Stimulated activated naive CD4-positive, alpha-beta T cell (primary cell): Measurements from ENCODE around the gene KSR2.
"Not testable (repeated sequence)": the region's sequence is repeated elsewhere in the genome, so short reads cannot be mapped to it uniquely, and the experiment has no call there.

Source experiments
- DNase-seq, 6 experiments: peaks; one replicate each; lab custom pipeline; 2025; lab: John Stamatoyannopoulos, UW

Gene KSR2

DNA sequence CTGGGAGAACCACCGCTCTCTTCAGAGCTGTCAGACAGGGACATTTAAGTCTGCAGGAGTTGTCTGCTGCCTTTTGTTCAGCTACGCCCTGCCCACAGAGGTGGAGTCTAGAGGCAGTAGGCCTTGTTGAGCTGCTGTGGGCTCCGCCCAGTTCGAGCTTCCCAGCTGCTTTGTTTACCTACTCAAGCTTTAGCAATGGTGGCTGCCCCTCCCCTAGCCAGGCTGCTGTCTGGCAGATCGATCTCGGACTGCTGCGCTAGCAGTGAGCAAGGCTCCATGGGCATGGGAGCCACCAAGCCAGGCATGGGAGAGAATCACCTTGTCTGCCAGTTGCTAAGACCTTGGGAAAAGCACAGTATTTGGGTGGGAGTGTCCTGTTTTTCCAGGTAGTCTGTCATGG is 340.1 kb downstream of the KSR2 start:
- DNase-seq, result not testable (repeated sequence)

DNA sequence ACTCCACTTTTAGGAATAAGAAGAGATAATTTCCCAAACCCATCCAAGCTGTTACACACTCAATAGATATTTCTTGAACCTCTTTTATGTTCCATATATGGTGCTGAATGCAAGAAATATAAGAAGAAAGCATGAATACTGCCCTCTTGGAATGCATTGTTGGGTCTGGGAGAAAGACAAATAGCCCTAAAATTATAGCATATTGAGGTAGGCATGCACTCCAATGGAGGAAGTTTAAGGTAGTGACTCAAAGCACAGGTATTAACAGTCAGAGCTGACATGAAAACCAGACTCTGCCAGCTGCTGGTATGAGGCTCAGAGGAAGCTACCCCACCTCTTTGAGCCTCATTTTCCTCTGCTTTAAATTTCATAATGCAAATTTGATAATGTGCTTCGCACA is 346.0 kb downstream of the KSR2 start:
- DNase-seq, result no peak

DNA sequence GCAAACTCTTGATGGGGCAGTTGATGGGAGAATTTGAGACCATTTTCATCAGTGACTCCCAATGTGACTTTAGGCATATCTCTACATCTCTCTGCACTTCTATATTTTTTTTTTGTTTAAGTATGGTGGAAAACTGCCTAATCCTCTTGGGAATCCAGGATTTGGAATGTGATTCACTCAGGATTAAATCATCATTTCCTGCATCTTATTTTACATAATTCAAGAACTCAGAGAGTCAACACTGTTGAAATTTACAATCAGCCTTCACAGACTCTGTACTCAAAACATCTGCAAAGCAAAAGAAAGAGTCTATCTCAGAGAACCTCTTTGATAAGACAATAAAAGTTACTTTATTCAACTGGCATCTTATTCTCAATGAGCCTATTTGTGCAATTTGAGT is 346.7 kb downstream of the KSR2 start:
- no peak for DNase-seq

DNA sequence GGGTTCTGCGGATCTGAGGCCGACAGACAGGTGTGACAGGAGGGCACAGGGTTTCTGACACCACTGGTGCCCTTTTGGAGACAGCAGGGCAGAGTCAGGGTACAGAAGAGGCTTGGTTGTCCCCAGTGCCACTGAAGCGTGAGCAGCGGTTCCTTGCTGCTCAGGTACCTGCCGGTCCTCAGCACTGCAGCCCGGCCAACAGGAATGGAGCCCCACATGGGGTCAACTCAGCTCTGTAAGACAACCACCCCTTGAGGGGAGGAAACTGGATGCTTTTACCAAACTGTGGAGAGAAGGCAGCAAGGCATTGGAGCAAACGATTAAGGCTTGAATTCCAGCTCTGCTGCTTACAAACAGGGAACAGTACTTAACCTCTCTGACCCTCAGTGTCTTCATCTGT is 361.0 kb downstream of the KSR2 start:
- DNase-seq, result no peak

DNA sequence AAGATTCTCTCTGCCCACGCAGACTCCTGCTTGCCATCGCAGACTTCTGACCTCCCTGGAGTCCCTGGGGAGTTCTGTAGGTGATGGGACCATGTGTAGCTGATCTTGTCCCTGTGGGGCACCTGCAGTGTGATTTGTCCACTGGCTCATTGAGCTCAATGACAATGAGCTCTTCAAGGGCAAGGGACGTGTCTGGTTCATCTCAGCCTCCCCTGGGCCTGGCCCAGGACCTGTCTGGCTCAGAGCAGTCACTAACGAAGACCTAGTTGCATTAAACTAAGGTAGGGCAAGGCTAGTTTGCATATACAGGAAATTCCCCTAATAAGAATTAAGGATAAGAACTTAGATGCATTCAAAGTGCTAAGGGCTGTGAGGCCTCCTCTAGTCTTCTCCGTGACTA is 361.8 kb downstream of the KSR2 start:
- no peak for DNase-seq

DNA sequence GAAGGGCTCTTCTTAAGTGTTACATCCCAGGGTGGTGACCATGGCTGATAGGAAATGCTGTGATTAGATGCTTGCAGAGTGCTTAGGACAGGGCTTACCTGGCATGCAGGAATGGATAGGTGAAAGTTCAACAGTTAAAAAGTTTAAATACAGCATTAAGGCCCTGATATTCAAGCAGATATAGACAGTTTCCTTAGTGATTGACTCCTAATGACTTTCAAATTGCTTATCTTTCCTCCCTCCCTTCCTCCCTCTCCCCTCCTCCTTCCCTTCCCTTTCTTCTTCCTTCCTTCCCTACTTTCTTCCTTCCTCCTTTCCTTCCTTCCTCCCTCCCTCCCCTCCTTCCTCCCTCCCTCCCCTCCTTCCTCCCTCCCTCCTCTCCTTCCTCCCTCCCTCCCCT is 362.8 kb downstream of the KSR2 start:
- DNase-seq, result no peak

DNA sequence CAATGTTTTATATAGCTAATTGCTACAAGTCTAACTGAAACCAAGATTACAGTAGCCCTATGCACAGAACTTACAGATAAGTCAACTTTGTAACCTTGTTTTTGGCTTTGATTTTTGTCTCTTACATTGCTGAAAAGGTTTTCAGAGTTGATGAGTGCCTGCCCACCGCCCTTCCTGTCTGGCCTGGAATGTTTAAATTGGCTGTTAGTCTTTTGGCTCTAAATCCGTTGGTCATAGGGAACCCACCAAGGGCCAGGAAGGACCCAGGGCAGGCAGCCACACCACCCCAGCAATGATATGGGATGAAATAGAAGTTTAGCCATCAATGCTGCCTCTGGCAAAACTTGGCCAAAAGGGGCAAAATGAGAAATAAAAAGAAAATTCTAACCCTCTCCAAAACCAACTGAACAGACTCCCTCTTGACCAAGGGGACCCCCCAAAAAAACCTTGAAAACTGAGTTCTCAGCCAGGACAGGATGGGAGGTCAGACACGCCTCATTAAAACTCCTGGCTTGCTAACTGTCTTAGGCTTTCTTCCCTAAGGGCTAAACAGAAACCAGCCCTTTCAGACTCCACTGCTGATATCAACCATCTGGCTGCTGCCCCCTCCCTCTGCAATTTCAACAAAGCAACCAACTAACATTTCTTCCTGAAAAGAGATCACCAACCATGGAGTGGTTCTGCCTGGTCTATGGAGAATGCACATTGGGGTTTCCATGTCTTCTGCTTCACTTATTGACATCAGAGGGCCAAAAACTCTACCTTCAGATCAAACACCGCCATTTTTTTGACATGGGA is 365.3 kb downstream of the KSR2 start:
- no peak for DNase-seq

DNA sequence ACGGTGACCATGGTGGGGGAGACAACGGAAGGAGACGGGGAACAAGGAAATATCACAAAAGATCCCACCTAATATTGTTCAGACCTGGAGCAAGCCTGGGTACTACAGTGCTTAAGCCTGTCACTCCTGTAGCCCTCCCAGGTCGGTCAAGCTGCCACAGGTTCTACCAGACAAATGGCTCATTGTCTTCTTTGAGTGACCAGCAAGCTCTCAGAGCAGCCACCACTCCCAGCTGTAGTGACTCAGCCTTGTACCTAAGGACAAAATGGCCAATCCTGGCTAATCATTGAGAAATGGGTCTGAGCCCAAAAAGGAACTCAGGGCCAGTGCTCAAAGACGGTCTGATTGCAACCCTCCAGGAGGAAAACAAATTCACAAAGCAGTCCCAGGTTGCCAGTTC is 368.9 kb downstream of the KSR2 start:
- DNase-seq, result no peak

DNA sequence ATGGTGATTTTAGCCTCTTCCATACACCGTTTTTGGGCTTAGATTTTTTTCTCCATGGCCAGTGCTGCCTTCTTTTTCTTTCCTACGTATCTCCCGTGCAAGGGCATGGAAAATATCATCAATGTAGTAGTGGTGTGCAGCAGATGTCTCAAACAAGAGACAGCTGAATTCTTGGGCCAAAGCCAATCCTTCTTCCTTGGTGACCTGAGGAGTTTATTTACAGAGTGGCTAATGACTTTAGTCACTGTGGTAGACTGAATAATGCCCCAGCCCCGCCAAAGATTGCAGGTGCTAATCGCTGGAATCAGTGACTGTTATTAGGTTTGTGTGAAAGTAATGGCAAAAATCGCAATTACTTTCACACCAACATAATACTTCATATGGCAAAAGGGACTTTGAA is 371.8 kb downstream of the KSR2 start:
- no peak for DNase-seq

DNA sequence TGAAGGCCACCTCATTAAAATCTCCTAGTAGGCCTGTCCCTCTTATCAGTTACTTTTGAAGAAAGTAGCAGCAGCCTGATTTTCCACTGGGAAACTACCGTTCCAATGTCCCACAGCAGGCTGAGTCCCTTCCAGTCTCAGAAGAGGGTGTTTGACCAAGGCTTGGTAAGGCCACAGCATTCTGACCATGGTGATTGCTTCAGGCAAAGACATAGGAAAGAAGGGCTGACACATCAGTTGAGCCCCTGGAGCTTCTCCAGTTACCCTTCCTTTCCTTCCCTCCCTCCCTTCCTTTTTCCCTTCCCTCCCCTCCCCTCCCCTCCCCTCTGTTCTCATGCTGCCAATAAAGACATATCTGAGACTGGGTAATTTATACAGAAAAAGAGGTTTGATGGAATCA is 373.0 kb downstream of the KSR2 start:
- no peak for DNase-seq

DNA sequence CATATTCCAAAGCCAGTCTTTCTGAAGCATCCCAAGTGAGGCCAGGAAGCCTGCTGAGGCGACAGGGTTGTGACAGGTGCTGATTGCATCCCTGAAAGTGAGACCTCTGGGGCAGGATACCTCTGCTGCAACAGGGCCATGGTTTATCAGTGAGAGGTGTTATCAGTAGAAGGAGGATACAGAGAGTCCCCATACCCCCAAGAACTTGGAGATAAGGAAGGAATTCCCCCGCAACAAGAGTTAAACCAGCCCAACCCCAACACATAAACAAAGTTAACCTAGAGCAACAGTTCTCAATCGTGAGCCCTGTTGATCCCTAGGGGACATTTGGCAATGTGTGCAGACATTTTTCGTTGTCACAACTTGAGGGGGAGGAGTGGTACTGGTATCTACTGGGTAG is 374.3 kb downstream of the KSR2 start:
- DNase-seq, result no peak

DNA sequence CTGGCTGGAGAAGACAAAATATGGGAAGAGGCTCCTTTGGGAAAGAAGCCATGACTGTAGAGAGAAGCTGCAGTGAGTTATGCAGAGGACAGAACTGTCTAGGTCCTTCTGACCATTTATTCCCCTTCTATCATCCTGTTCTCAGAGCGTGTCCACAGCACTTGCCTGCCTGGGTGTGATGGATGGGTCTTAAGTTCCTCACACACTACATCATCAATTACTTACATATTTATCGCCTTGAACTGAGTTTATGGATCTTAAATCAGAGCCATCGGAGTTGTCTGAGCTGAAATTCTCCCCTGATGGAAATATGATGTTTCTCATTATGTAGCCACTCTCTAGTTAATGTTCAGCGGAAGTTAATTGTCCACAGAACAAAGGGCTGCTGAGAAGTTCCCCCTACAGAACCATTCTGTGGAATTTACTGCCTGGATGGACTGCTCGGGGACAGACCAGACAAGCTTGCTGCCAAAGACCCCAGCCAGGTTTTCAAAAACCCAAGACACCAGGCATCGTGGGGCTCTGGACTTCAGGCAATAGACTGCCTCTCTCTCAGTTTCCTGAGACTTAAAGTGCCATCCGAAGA is 374.9 kb downstream of the KSR2 start:
- no peak for DNase-seq

DNA sequence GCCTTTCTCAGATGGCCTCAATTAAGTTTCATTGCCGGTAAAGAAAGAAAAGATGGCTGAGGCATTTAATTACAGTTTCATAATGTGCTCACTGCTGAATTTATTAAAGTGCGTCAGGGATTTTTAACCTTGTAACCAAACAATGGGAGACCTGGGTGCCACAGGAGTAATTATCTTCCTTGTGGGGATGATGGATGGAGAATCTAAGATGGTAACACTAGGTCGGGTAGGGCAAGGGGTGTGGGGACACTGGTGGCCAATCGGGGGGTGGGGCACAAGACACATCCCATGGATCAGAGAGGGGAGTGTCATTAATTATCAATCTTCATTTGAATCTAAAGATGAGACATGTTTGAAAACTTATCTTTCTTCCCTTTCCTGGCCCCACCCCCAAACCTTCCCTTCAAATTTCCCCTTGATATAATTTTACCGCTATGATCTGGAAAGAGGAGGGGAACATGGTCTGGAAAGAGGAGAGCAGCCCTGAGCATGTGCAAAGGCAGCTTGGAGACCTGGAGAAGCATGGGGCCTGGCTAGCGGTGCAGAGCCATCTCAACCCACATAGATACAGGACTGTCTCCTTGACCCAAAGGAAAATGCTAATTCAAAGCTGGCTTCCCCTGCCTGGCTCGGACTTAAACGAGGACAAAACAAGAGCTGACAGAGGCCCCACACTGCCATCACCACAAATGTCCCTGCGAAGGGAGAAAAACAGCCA is 376.0 kb downstream of the KSR2 start:
- no peak for DNase-seq

DNA sequence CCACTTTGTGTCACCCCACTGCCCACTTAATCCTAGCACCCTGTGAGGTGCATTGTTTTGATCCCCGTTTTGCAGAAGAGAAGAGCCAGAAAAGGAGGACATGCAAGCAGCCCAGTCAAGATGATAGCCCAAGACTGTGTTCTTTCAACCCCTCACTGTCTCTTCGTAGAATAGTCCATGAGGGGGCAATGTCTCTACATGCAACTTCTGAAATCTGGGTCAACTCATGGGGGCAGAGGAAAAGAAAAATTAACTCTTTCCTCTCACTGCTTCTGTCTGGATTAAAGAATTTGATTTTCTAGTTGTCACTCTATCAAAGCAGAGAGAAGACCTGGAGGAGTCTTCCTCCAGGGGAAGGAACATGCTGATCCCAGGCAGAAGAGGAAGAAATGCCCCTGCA is 377.8 kb downstream of the KSR2 start:
- DNase-seq, result no peak

DNA sequence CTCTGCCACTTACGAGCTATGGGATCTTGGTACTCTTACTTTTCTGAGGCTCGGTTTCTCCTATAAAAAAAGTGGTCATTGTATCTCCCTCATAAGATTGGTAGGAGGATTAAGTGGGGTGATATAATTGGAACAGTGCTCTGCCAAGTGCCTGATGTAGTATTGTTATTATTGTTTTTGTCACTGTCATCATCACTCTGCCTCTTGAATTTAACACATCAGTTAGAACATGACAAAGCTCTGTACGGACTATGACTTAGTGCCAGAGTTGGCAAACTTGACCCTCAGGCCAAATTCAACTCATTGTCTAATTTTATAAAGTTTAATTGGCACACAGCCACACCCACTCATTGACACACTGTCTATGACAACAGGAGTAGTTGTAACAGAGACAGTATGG is 378.4 kb downstream of the KSR2 start:
- DNase-seq, result no peak

DNA sequence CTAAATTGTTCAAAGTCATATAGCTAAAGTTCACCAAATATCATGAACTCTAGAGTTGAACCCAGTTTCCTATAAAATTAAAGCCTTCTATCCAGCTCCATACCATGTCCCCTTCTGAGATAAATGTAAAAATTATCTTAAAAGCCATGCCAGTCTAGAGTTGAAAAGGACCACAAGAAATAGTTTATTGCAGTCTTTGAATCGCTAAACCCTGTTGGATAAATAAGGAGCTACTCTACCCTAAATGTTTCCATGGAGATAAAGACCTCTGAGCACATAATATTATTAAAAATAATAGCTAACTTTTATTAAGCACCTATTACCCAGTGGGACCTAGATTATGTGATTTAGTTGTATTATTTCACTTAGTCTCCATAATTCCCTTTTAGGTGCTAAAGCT is 379.8 kb downstream of the KSR2 start:
- DNase-seq, result no peak

DNA sequence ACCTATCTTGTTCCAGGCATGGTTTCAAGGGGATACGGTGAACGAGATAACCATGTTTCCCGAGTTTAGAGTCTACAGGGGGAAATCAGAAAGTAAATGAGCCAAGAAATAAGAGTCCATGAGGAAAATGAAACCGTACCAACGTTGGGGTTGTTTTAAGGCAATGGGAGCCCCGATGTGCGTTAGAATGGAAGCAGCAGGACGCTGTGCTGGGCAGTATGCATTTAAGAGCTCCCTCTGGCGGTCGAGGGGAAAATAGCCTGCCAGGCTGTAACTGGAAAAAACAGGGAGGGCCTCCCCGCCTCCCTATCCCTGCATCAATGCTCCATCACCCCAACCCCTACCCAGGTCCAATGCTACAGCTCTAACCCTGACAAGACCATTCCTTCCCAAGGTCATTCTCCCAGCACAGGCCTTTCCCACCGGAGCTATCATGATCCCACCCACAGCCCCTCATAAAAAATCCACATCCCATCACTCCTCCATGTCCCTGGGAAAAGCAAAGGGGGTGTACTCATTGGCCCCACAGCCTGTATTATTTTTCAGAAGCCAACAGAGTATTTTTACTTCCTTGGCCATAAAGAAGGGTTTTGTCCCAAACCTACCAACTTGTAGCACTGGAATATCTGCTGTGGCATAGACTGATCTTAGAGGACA is 381.0 kb downstream of the KSR2 start:
- DNase-seq, result no peak

DNA sequence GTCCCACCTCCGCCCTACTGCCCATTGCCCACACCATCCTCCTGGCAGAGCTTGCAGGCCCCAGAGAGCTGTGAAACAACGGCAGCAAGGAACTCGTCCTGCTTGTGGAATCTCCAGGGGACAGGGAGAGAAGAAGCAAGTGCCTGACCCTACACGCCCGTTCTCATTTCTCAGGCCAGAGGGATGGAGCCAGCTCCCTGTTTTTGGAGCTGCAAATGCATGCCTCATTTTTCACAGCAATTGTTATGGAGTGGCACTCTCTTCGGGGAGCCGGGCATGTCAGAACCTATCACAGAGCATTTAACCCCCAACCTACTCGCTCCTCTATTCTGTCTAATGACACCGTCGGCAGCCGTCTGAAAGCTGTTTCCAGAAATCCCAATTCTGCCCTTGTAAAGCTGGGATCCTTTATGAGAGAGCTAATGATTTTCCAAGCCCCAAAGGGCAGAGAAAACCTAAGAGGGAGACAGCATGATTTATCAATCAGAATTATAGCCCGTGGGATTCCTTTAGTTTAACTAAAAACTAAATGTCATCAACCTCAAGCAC is 385.0 kb downstream of the KSR2 start:
- DNase-seq, result no peak

DNA sequence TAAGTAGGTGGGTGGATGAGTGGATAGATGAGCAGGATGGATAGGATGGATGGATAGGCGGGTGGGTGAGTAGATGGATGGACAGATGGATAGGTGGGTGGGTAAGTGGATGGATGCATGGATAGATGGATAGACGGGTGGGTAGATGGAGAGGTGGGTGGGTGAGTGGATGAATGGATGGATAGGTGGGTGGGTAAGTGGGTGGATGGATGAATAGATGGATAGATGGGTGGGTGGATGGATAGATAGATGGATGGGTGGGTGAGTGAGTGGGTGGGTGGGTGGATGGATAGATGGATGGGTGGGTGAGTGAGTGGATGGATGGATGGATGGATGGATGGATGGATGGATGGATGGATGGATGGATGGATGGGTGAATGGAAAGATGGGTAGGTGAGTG is 385.7 kb downstream of the KSR2 start:
- no peak for DNase-seq

DNA sequence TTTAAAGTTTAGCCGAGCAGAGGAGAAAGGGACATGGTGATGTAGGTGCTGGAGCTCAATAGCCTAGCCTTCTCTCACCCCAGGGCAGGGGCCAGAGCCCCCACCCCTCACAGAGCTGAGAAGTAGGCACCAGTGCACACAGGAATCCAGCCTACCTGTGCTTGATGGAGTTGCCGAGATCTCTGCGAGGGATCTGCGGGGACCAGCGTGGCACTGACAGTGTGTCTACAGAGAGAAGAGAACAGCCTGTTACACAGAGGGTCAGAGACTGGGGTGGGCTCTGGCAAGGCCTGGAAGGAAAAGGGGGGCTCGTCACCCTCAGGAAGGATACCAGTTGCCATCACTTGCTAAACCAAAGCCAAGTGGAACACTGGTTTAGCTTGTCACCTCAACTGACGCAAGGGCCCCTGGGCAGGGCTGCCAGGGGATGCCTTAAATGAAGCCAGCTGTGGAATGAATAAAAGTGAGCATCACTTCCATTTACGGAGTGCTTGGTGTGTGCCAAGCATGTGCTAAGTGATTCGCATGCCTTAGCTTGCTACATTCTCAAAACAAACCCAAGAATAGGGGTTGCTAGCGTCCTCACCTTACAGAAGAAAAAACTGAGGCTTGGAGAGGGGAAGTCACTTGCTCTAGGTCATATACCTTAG is 386.5 kb downstream of the KSR2 start:
- DNase-seq, result no peak

DNA sequence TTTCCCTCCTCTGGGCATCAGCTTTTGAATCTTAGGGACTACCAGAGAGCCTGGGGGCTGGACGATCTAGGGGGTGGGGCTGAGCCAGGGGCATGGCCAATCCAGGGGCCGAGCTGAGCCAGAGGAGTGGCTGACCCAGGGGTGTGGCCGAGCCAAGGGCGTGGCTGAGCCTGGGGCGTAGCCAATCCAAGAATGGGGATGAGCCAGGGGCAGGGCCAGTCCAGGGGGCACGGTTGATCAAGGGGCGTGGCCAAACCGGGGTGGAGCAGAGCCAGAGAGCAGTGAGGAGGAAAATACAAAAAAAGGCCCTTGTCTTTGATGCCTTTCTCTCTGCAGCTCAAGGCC is 388.1 kb downstream of the KSR2 start:
- DNase-seq, result no peak

DNA sequence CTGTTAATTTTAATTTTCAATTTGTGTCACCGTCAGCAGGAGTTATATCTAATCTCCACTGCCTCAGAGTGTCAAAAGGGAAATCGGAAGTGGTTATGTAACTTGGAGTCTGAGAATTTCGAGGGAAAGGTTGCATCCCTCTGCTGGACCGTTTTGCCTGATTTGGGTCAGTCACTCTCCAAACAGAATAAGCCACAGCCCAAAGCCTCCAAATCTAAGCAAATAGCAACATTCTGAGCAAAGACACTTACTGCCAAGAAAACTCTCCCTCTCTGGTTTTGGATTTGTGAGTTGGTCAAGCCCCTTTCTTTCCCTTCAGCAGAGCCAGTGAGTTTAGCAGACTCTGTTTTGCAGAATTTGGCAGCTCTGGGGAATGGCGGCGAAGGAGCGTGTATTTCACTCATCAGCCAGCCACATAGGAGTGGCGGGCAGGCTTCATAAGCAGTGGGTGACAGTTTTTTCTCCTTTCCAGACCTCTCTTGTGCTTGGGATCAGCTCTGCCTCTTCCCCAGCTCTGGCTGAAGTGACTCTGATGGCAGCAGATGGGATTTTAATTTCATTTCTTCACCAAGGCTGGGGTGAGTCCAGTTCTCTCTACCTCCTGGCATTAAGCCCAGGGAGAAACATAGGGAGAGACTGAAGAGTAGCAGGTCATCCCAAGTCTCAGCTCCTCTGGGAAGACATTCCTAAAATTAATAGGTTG is 388.6 kb downstream of the KSR2 start:
- no peak for DNase-seq
